Neural cell (in vitro differentiated cells): ENCODE data around the gene KIF3B. TPM values are rescaled to one million over a fixed set of nuclear protein-coding genes. Genes with fewer than 3 reads are reported as not detected.

Experiments used
- H2AFZ ChIP-seq: fragments of 200-600, 300-800 bp; sonication (generic), shearing (Covaris generic); 2 replicates; pipeline ENCODE4 v1.6.0; 2014; ENCODE audit warnings: low read depth, mild to moderate bottlenecking, antibody characterized with exemption, low read length, moderate library complexity
- H3F3A ChIP-seq: fragments of 200-600 bp; shearing (Covaris generic); 2 replicates; pipeline ENCODE4 v1.6.1; 2016; ENCODE audit warnings: mild to moderate bottlenecking, moderate library complexity, mixed read lengths, antibody characterized with exemption, low read length; ENCODE audit not compliant: insufficient read depth, poor library complexity, severe bottlenecking
- H3K27ac ChIP-seq: fragments of 200-600, 300-800 bp; sonication (generic), shearing (Covaris generic); 2 replicates; pipeline ENCODE4 v1.5.1; 2014; ENCODE audit warnings: mild to moderate bottlenecking, low read length, moderate library complexity
- H3K27me3 ChIP-seq: fragments of 300-800, 200-600 bp; sonication (generic), shearing (Covaris generic); 2 replicates; pipeline ENCODE4 v1.6.0; 2014; ENCODE audit warnings: mild to moderate bottlenecking, low read depth, low read length, moderate library complexity; ENCODE audit not compliant: insufficient read depth
- H3K36me3 ChIP-seq: fragments of 300-800, 200-600 bp; sonication (generic), shearing (Covaris generic); 2 replicates; pipeline ENCODE4 v1.5.1; 2014; ENCODE audit warnings: mild to moderate bottlenecking, antibody characterized with exemption, low read length, moderate library complexity; ENCODE audit not compliant: insufficient read depth
- H3K4me2 ChIP-seq: fragments of 300-800, 200-600 bp; sonication (generic), shearing (Covaris generic); 2 replicates; pipeline ENCODE4 v1.6.0; 2014; ENCODE audit warnings: mild to moderate bottlenecking, low read length
- H3K4me3 ChIP-seq: fragments of 300-800, 200-600 bp; sonication (generic), shearing (Covaris generic); 2 replicates; pipeline ENCODE4 v1.5.1; 2014; ENCODE audit warnings: mild to moderate bottlenecking, low read length, moderate library complexity
- H3K79me2 ChIP-seq: fragments of 200-600 bp; shearing (Covaris generic); replicated peaks from 2 replicates; pipeline ENCODE4 v1.6.0; 2014; ENCODE audit warnings: mild to moderate bottlenecking, low read length, moderate library complexity; ENCODE audit not compliant: insufficient read depth
- H3K9ac ChIP-seq: fragments of 300-800, 200-600 bp; sonication (generic), shearing (Covaris generic); 2 replicates; pipeline ENCODE4 v1.6.1; 2016; ENCODE audit warnings: mild to moderate bottlenecking, low read length, mixed read lengths
- H3K9me2 ChIP-seq: fragments of 200-600 bp; shearing (Covaris generic); 2 replicates; pipeline ENCODE4 v1.6.1; 2016; ENCODE audit warnings: mild to moderate bottlenecking, low read length, mixed read lengths; ENCODE audit not compliant: insufficient read depth
- H3K9me3 ChIP-seq: fragments of 200-600, 300-800 bp; sonication (generic), shearing (Covaris generic); 2 replicates; pipeline ENCODE4 v1.6.1; 2016; ENCODE audit warnings: mild to moderate bottlenecking, mixed run types, low read length, moderate library complexity, mixed read lengths
- H4K20me1 ChIP-seq: fragments of 200-600 bp; shearing (Covaris generic); 2 replicates; pipeline ENCODE4 v1.6.1; 2016; ENCODE audit warnings: mild to moderate bottlenecking, mixed run types; ENCODE audit not compliant: insufficient read depth
- EP300 ChIP-seq: fragments of 450-650 bp; conservative IDR thresholded peaks from 2 replicates; pipeline ENCODE4 v1.6.1; 2014; ENCODE audit warnings: antibody characterized with exemption, mild to moderate bottlenecking, moderate library complexity; ENCODE audit not compliant: poor library complexity, severe bottlenecking
- EZH2 ChIP-seq: fragments of 200-600, 300-800 bp; shearing (Covaris generic), sonication (generic); IDR thresholded peaks from 2 replicates; pipeline ENCODE4 v1.6.1; 2014; ENCODE audit warnings: antibody characterized with exemption, low read length, borderline replicate concordance, mild to moderate bottlenecking; ENCODE audit not compliant: insufficient read depth, poor library complexity, severe bottlenecking
- MXI1 ChIP-seq: fragments of 450-650 bp; conservative IDR thresholded peaks from 2 replicates; pipeline ENCODE4 v1.6.1; 2014; ENCODE audit warnings: antibody characterized with exemption, mild to moderate bottlenecking; ENCODE audit not compliant: poor library complexity, severe bottlenecking
- POLR2AphosphoS5 ChIP-seq: IDR thresholded peaks from 2 replicates; pipeline ENCODE4 v1.6.1; 2012
- RAD21 ChIP-seq: fragments of 450-650 bp; conservative IDR thresholded peaks from 2 replicates; pipeline ENCODE4 v1.6.1; 2014; ENCODE audit warnings: antibody characterized with exemption, mild to moderate bottlenecking, moderate library complexity
- SMC3 ChIP-seq: fragments of 450-650 bp; conservative IDR thresholded peaks from 2 replicates; pipeline ENCODE4 v1.6.1; 2014; ENCODE audit warnings: antibody characterized with exemption, mild to moderate bottlenecking, moderate library complexity; ENCODE audit not compliant: poor library complexity
- TAF1 ChIP-seq: IDR thresholded peaks from 2 replicates; pipeline ENCODE4 v1.6.1; 2012; ENCODE audit warnings: low read depth
- polyA plus RNA-seq: library from polyadenylated mRNA; depleted of rRNA; stranded (reverse); fragments of >200 nt; gene quantifications from 2 replicates; pipeline ENCODE4 v1.2.3, GENCODE V29; 2014
- TF ChIP-seq, protein P1 (sequence below): IDR thresholded peaks from 2 replicates; pipeline ENCODE4 v1.6.1; 2012; ENCODE audit warnings: borderline replicate concordance
- TF ChIP-seq, protein P2 (sequence below): fragments of 450-650 bp; IDR thresholded peaks from 2 replicates; pipeline ENCODE4 v1.5.1; 2014; ENCODE audit warnings: antibody characterized with exemption, mild to moderate bottlenecking, moderate library complexity; ENCODE audit not compliant: poor library complexity, severe bottlenecking

Gene KIF3B
- polyA plus RNA-seq, 1 donor from 2014 or later: 49.4 TPM

DNA sequence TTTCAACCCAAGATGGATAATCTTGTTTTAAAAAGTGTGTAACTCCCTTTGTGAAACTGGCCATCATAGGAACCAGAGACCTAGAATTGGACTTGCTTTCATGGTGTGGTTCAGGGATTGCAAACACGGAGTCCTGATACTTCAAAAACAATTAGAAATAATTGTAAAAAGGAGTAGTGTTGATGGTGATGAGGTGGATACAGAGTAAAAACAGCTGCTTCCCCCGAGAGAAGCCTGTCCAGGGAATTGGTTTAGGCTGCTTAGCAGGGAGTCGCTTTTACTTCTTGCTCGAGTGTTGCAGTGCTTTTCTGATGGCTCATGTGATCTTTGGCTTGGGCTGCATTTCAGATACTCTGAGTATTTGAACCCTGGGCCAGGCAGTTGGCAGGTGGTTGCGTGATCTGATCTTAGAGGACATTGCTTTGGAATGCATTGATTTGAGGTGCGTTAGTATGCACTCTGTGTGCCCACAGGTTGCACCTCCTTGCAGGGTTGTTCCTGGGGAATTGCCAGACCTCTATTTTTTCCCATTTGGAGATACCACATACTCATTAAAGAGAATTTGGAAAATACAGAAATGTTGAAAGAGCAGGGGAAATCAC is 19.5 kb downstream of the KIF3B start:
- H3K9me3 ChIP-seq: no peaks in the 10 kb centered on the region
- H3K9ac ChIP-seq: no peak overlapping the region
- H3K27ac ChIP-seq: no peak overlapping the region
- H2AFZ ChIP-seq: no peak overlapping the region
- H3K4me3 ChIP-seq: no peak overlapping the region
- H3K4me2 ChIP-seq: no peak overlapping the region
- no peaks in the 10 kb centered on the region for H4K20me1 ChIP-seq
- peaks cover 8% of the 10 kb centered on the region for H3K79me2 ChIP-seq
- H3K36me3 ChIP-seq: no peaks in the 10 kb centered on the region
- H3K27me3 ChIP-seq: no peaks in the 10 kb centered on the region
- TF ChIP-seq MXI1: no peak
- TF ChIP-seq POLR2AphosphoS5: no peak
- no peak for TF ChIP-seq SMC3
- no peak for TF ChIP-seq EZH2
- TF ChIP-seq EP300: no peak
- no peak for TF ChIP-seq TAF1
- TF ChIP-seq, protein P1, sequence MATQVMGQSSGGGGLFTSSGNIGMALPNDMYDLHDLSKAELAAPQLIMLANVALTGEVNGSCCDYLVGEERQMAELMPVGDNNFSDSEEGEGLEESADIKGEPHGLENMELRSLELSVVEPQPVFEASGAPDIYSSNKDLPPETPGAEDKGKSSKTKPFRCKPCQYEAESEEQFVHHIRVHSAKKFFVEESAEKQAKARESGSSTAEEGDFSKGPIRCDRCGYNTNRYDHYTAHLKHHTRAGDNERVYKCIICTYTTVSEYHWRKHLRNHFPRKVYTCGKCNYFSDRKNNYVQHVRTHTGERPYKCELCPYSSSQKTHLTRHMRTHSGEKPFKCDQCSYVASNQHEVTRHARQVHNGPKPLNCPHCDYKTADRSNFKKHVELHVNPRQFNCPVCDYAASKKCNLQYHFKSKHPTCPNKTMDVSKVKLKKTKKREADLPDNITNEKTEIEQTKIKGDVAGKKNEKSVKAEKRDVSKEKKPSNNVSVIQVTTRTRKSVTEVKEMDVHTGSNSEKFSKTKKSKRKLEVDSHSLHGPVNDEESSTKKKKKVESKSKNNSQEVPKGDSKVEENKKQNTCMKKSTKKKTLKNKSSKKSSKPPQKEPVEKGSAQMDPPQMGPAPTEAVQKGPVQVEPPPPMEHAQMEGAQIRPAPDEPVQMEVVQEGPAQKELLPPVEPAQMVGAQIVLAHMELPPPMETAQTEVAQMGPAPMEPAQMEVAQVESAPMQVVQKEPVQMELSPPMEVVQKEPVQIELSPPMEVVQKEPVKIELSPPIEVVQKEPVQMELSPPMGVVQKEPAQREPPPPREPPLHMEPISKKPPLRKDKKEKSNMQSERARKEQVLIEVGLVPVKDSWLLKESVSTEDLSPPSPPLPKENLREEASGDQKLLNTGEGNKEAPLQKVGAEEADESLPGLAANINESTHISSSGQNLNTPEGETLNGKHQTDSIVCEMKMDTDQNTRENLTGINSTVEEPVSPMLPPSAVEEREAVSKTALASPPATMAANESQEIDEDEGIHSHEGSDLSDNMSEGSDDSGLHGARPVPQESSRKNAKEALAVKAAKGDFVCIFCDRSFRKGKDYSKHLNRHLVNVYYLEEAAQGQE: no peak
- TF ChIP-seq RAD21: no peak
- TF ChIP-seq, protein P2, sequence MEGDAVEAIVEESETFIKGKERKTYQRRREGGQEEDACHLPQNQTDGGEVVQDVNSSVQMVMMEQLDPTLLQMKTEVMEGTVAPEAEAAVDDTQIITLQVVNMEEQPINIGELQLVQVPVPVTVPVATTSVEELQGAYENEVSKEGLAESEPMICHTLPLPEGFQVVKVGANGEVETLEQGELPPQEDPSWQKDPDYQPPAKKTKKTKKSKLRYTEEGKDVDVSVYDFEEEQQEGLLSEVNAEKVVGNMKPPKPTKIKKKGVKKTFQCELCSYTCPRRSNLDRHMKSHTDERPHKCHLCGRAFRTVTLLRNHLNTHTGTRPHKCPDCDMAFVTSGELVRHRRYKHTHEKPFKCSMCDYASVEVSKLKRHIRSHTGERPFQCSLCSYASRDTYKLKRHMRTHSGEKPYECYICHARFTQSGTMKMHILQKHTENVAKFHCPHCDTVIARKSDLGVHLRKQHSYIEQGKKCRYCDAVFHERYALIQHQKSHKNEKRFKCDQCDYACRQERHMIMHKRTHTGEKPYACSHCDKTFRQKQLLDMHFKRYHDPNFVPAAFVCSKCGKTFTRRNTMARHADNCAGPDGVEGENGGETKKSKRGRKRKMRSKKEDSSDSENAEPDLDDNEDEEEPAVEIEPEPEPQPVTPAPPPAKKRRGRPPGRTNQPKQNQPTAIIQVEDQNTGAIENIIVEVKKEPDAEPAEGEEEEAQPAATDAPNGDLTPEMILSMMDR: no peak
- H3F3A ChIP-seq: no peaks in the 10 kb centered on the region
- no peaks in the 10 kb centered on the region for H3K9me2 ChIP-seq

DNA sequence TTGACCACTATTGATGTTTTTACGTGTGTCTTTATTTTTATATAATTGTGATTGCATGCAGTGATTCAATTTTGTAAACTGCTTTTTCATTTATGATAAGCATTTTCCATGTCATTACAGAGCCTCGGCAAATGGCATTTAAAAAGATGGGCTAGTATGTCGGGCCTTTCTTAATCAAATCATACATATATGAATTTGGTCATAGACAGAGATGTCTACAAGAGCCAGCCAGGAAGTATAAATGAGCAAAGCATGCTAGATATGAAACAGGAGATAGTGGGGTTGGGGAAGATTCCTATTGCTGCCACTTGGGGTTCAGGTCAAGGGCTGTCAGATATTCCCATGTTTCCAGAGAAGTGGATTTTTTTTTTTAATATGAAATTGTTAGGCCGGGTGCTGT is 20.0 kb downstream of the KIF3B start:
- H3K4me2 ChIP-seq: no peak overlapping the region
- H3K9me2 ChIP-seq: no peaks in the 10 kb centered on the region

More for the DNA sequence above, 20.0 kb downstream of the KIF3B start:
- H4K20me1 ChIP-seq: no peaks in the 10 kb centered on the region
- no peak overlapping the region for H3K4me3 ChIP-seq
- TF ChIP-seq, protein P1: no peak
- TF ChIP-seq POLR2AphosphoS5 (no peak), MXI1 (no peak), RAD21 (no peak), EZH2 (no peak), SMC3 (no peak), TAF1 (no peak), EP300 (no peak)
- TF ChIP-seq, protein P2: no peak
- H3K79me2 ChIP-seq: peaks cover 8% of the 10 kb centered on the region
- no peak overlapping the region for H3K9ac ChIP-seq
- H3K27ac ChIP-seq: no peak overlapping the region
- H2AFZ ChIP-seq: no peak overlapping the region
- no peaks in the 10 kb centered on the region for H3K27me3 ChIP-seq
- no peaks in the 10 kb centered on the region for H3K36me3 ChIP-seq
- no peaks in the 10 kb centered on the region for H3F3A ChIP-seq
- H3K9me3 ChIP-seq: no peaks in the 10 kb centered on the region
